GM18909 (cell line): ENCODE results near the gene IZUMO4.

Experiments
- ATAC-seq: cut with Tn5 transposase; IDR thresholded peaks from one replicate; pipeline ENCODE4 v1.9.1; 2021; ENCODE audit warnings: mild to moderate bottlenecking; ENCODE audit not compliant: unreplicated experiment, poor library complexity

The IZUMO4 gene, protein sequence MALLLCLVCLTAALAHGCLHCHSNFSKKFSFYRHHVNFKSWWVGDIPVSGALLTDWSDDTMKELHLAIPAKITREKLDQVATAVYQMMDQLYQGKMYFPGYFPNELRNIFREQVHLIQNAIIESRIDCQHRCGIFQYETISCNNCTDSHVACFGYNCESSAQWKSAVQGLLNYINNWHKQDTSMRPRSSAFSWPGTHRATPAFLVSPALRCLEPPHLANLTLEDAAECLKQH

GRCh38 chr19:2096480-2097202 is at the start of gene IZUMO4:
IZUMO4 (plus strand) TSS chr19:2096915; CDS start chr19:2096946, 31 bp downstream.
- ATAC-seq = peak; percentile 73

GRCh38 chr19:2047076-2047448 is 49.7 kb upstream of the IZUMO4 start:
- ATAC-seq = no peak

- no peak for ATAC-seq
These were observed 49.1 kb upstream of the IZUMO4 start for GRCh38 chr19:2047449-2048103.

DNA sequence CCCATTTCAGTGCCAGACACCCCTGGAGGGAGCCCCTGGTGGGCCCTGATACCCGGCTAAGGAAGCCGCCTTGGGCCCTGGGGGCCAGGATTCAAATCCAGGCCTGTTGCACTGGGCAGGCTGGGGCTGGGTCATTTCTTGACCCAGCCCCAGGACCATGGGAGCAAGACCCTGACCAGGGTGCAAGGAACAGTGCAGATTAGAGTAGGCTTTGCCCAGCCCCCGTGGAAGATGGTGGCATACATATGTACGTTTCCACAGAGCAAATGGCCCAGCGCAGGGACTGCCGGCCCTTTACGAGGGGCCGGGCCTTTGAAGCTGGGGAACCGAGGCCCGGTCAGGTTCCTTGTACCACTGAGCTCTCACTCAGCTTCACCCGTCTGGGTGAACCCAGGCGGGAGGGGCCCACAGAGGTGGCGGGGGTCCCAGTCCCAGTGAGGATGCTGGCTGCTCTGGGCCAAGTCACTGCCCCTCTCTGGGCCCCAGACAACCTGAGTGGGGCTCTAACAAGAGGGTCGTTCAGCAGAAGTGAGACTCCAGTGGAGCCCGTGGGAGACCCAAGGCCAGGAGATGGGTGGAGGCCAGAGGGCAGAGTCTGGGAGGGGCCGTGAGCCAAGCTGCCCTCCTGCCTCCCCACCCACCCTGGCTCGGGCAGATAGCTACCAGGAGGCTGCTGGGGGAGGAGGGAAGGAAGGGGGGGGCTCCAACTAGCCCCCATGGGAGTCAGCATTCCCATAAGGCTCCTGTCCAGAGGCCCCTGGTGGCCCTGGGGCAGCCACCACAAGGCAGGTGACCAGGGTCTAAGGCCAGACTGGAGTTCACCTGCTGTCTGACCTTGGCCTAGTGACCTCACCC is 48.4 kb upstream of the IZUMO4 start:
- ATAC-seq = no peak

- no peak for ATAC-seq
These were observed 47.6 kb upstream of the IZUMO4 start for GRCh38 chr19:2048959-2049740.

GRCh38 chr19:2049741-2050348 is 46.9 kb upstream of the IZUMO4 start:
- no peak for ATAC-seq

DNA sequence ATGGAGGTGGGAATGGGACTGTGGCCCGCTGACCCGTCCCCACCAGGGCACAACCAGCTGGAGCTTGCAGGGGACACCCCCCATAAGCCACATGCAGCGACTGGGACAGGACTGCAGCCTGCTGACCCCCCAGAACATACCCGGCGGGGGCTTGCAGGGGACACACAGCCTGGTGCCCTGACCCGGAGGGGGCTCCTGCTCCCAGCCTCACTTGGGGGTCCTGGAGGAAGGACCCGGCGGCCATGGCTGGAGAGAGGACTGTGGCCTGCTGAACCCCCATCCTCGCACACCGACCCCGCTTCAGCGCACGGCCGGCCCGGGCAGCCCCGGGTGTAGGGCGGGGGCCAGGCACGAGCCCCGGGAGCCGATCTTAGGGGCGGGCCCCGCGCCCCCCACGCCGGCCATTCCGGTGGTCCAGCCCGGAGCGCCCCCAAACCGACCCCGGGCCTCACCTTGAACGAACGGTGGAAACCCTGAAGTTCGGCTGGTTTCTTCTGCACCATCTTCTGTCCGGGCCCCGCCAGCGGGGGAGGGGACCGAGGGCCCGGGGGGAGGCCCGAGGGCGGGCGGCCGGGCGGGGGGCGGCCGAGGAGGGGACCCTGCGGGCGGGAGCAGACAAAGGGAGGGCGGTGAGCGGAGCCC is 46.2 kb upstream of the IZUMO4 start:
- ATAC-seq = peak; percentile 0

DNA sequence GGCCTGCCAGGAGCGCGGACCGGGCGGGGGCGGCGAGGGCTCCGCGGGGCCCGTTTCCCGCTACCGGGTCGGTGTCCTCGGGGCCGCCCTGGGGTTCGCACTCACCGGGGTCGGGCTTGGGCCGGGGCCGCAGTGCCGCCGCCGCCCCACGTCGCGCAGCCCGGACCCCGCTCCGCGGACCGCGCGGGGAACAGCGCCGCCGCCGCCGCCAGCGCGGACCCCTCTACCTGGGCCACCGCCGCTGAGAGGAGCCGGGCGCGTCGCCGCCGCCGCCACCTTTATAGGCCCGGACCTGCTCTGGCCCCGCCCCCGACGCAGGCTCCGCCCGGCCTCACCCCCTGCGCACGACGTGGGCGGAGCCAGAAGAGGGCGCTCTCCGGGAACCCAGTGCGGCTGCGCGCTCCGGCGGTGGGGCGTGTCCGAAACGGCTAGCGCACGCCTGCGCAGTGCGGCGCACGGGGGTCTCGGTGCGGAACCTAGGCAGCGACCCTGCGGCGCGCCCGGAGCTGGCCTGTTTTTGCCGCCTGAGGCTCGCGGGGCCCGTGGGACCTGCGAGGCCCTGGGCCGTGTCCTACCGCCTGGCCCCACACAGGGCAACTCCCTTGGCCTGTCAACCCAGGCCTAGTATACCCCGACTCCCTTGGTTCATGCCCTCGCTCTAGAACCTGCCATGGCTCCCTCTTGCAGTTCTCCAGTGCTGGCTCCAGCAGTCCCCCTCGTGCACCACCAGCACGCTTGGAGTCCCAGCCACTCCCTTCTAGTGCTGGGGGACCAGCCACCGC is 45.5 kb upstream of the IZUMO4 start, which contains the start of gene MKNK2:
MKNK2 (minus strand) TSS at position 254 of the 782 bp plus-strand sequence. CDS start 393 bp downstream, outside the sequence.
- ATAC-seq = peak; percentile 57

- no peak for ATAC-seq
These were observed 44.7 kb upstream of the IZUMO4 start for GRCh38 chr19:2051773-2052704.

DNA sequence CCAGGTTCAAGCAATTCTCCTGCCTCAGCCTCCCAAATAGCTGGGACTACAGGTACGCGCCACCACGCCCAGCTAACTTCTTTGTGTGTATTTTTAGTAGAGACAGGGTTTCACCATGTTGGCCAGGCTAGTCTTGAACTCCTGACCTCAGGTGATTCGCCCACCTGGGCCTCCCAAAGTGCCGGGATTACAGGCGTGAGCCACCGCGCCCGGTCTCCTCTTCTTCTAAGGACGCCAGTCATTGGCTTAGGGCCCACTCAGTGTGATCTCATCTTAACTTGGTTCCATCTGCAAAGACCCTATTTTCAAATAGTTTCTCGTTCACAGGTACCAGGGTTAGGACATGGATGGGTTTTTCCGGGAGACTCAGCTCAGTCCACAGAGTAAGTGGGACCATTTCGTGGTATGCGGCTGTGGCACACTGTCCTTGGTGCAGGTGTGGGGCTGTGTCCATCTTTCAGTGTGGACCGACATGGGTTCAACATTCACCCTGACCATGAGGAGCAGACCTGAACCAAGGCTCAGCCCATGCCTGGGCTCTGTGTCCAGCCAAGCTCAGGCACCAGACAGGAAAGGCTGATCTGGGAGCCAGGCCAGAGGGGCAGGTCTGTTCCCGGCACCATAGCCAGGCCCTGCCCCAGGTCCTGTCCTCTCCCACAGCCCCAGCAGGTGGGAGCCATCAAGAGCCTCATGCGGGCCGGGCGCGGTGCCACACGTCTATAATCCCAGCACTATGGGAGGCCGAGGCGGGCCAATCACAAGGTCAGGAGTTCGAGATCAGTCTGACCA is 42.9 kb upstream of the IZUMO4 start:
- ATAC-seq = no peak

DNA sequence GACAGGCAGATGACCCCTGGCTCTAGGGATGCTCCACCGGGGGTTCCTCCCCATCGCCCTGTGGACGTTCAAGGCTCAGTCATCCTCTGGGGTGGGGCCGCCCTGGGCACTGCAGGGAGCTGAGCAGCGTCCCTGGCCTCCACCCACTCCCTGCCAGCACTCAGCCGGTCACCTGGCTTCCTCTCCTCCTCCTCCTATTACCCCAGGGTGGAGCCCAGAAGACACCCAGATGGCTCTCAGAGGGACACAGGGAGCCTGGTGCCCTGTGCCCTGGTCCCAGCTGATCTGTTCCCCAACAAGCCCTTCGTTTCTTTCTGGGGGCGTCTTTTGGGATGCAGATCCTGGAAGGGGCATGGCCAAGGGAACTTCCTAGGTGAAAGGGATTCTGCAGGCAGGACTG is 42.0 kb upstream of the IZUMO4 start:
- ATAC-seq = no peak

DNA sequence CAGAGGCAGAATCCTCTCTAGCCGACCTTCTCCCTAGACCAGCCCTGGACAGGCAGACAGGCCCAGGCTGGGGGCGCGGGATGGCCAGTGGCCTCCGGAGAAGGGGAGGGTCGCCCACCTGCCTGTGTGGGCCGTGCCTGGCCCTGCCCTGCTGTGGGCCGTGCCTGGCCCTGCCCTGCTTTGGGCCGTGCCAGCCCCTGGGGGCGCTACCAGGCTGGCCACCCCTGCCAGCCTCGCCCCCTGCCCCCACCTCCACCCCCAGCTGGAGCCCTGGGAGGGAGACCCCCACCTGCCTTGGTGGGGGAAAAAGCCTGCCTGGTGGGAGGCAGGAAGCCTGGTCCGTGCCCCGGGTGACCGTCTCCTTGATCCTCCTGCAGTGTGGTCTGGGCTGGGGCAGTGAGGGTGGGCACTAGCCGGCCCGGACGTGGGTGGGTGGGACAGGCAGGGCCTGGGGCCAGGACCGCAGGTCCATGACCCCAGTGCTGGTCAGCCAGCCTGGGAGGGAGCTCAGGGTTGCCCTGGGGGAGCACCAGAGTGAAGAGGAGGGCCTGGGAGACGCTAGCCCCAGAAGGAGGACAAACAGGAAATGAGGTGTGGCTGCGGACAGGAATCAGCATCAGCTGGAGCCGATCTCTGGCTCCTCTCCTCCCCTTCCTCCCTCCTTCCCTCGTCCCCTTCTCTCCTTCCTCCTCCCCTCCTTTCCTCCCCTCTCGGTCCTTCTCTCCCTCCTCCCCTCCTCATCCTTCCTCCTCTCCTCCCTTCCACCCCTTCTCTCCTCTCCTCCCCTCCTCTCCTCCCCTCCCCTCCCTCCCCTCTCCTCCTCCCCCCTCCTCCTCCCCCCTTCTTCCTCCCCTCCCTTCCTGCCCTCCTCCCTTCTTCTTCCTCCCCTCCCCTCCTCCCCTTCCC is 40.5 kb upstream of the IZUMO4 start:
- no peak for ATAC-seq

GRCh38 chr19:2056837-2057192 is 39.9 kb upstream of the IZUMO4 start:
- ATAC-seq = no peak

DNA sequence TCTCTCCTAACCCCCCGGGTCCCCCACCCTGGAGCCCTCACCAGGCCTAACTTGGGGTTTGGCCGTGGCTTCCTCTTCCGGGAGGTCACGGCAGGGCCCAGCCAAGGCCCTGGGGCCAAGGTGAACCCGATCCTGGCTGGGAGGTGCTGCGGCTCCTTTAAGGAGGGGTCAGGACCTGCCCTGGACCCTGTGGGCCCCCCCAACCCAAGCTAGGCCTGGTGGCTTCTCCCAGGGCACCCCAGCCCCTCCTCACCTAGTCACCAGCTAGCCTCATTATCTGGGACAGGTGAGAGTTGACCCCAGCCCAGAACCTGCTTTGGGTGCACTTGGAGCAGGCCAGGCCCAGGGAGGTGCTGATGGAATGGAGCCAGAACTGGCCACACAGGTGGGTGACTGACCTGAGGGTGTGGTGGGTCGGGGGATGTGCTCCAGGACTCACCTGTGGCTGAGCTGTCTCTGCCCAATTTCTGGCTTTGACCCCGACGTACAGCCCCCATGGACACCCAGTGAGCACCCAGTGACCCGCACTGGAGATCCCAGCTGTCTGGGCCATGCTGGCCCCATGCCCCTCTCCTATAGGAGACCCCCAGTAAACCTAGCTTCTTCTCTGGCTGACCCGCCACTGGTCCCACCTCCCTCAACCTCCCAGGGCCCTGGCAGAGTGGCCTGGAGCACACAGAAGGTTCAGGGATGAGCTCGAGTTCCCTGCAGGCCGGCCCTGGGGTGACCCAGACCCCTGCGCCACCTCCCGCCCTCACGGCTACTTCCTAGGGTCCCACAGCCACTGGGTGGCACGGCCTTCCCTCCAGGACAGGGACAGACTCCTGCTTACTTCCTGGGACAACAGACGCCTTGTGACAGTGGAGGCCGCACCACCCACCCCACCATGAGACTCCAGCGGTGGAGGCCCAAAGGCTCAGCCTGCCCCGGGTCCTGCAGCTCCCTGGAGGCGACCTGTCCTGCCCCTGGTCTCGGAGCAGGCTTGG is 38.9 kb upstream of the IZUMO4 start:
- ATAC-seq = no peak
